ENCODE results near the gene BBS1.

DNA sequence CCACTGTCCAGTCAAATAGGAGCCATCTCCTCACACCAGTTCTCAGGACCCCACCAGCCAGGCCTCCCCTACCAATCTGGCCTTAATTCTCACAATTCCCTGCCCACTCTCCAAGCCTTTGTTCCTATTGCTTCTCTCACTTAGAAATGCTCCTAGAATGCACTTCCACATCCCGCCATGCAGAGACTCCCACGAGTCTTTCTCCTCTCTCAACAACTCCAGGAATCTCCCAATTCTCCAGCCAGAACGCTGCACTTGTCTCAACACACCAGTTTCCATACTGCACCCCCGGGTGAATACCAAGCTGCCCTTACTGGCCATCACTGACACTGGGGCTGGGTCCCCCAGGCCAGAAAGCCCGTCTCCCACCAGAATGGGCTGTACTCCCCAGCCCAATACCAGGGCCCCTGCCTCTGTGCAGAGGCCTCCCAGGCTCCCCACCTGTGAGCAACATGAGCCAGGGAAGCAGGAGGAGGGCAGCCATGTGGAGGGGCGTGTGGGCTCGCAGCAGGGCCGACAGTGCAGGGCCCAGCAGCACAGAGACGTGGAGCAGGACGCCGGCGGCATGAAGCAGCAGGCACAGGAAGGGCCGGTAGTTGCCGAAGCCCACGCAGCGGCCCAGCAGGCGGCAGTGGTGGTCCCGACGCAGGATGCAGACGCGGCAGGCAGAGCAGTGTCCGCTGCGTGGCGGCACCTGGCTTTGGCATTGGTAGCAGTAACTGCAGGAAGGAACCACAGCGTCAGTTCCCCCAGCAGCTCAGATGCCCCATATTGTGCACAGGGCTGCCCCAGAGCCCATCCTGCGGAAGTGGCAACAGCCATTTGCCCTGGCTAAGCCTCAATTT lies 33.0 kb downstream of the BBS1 start:
- TF ChIP-seq, protein P1, sequence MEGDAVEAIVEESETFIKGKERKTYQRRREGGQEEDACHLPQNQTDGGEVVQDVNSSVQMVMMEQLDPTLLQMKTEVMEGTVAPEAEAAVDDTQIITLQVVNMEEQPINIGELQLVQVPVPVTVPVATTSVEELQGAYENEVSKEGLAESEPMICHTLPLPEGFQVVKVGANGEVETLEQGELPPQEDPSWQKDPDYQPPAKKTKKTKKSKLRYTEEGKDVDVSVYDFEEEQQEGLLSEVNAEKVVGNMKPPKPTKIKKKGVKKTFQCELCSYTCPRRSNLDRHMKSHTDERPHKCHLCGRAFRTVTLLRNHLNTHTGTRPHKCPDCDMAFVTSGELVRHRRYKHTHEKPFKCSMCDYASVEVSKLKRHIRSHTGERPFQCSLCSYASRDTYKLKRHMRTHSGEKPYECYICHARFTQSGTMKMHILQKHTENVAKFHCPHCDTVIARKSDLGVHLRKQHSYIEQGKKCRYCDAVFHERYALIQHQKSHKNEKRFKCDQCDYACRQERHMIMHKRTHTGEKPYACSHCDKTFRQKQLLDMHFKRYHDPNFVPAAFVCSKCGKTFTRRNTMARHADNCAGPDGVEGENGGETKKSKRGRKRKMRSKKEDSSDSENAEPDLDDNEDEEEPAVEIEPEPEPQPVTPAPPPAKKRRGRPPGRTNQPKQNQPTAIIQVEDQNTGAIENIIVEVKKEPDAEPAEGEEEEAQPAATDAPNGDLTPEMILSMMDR (IDR thresholded peaks at IDR 0.05) = peak in 1 of 3 experiments; percentile 22
- no peak for TF ChIP-seq POLR2AphosphoS5 (IDR thresholded peaks at IDR 0.05; ENCODE audit: insufficient read depth in 1 of 2, low read depth in 1 of 2)

Measured in vagina (tissue), 2 donors.